ENCODE results near the gene RRN3. TPM values are rescaled to one million over a fixed set of nuclear protein-coding genes. Genes with fewer than 3 reads are reported as not detected.
"Not testable (repeated sequence)": the region's sequence is repeated elsewhere in the genome, so short reads cannot be mapped to it uniquely, and the experiment has no call there.

Gene RRN3
- polyA plus RNA-seq, 10 donors, result 22.1 to 36.3 (median 30.7) TPM

DNA sequence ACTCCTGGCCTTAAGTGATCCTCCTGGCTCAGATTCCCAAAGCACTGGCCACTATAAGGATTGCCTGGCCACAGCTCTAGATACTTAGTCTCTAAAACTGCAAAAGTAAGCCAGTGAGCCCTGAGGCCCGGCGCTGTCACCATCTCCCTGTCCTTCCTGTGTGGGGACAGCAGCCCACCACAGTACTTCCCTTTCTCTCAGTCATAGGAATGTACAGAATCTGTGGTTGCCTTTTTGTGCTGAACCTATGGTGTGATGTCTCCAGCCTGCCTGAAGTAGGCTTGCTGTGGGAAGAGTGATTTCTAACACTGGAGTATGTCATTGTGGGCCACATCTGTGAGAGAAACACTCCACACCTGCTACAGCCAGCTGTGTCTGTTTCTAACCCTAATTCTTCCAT is 62.9 kb downstream of the RRN3 start:
- no peak for DNase-seq

DNA sequence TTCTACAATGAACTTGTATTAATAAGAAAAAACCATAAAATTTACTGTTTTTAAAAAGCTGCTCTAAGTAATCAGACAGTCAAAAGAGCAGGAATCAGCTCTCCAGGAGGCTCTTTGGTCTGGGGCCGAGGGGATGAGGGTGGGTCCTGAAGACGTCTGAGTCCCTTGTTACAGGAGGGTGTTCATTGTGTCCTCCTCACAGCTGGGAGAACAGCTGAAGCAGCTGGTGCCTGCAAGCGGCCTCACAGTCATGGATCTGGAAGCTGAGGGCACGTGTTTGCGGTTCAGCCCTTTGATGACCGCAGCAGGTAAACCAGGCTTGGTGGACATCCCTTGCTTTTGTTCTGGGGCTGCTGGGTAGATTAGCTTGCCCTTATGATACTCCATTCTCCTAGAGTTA is 64.3 kb downstream of the RRN3 start:
- not testable (repeated sequence) for DNase-seq

DNA sequence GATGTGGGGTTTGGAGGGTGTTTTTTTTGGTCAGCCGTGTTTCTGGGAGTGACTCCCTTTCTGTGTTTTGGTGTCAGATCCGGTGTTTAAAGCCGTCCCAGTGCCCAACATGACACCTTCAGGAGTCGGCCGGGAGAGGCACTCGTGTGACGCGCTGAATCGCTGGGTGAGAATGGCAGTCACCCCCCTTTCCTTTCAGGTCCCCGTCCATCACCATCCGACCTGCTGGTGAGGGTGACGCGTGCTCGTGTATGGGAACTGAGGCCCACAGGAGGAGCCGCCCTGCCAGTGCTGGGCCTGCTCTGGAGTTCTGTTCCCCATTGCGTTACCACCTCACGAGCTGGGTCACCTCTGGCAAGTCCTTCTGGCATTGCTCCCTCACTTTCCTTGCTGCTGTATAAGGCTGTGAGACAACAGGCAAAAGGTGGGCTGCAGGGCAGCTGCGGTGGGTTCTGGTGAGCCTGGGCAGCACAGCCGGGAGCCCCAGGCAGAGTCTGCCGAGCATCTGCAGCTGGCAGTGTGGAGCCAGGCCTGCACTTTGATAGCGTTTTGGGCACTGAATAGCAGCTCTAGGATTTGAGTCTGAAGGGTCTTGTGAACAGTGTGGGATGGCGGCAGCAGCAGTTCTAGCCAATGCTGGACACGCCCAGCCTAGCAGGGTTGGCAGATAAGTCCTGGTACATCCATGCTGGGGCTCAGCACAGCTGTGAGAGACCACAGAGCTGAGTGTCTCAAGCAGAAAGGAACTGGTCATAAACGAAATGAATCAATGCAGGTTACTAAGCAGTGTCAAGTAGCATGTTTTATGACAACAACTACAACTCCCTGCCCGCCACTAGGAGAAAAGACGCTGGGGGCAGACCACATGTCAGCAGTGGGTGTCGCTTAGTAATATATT is 65.0 kb downstream of the RRN3 start:
- DNase-seq, result not testable (repeated sequence)

DNA sequence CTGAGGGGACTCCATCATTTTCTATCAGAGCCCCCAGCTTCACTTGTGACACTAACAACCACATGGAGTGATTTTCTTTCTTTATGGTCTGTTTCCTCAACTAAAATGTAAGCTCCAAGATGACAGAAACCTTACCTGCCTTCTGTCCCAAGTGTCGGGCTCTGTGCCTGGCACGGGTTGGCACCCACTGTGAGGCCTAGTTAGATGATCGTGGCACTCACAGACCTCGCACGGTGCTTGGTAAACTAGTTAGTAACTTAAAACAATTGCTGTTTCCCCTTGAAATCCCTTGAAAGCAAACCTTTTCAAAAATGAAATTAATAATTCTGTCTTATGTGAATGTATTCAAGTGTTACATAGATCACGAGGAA is 65.7 kb downstream of the RRN3 start:
- DNase-seq, result not testable (repeated sequence)

DNA sequence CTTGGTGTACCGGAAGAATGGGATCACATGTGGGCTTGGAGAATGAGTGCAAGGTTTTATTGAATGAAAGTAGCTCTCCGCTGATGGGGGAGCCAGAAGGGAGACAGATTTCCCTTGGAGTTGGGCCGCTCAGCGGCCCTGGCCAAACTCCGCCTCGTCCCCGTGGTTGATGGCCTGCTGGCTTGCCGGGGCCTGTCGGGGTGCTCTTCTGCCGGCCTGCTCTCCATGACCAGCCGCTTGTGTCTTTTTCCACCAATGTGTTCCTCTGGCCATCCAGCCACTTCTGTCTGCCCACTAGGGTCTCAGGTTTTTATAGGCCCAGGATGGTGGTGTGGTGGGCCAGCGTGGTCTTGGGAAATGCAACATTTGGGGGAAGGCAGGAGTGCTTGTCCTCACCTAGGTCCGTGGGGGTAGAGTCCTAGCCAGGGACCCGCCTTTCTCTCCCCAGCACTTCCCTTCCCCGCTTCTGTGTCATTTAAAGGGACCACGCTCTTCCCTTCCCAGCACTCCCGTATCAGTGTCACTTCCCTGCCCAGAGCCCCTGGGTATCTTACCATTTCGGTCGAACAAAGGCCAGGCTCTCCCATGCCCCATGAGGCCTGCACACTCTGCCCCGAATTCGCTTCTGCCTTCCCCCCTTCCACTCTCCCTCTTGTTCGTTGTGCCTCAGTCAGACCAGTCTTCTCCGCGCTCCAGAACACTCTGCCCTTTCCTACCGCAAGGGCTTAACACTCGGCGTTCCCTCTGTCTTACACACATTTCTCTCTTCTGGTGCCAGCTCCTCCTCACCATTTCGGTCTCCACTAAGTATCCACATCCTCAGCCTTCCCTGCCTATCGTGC is 66.3 kb downstream of the RRN3 start:
- DNase-seq, result not testable (repeated sequence)

DNA sequence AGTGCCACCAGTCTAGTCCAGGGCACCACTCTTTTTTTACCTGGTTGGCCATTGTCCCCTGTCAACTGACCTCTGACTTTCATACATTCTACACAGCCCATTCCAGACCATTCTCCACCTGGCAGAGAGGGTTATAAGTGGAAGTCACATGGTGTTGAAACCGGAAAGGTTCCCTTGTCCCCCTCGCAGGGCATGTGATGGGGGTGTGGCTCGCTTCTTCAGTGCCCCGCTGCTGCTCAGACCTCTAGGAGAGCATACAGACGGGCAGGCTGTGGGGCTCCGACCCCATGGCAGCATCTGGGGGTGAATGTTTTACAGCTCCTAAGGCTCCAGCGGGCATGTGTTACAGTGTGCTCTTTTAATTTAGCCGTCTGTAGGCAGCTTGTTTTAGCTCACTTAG is 67.0 kb downstream of the RRN3 start:
- not testable (repeated sequence) for DNase-seq

DNA sequence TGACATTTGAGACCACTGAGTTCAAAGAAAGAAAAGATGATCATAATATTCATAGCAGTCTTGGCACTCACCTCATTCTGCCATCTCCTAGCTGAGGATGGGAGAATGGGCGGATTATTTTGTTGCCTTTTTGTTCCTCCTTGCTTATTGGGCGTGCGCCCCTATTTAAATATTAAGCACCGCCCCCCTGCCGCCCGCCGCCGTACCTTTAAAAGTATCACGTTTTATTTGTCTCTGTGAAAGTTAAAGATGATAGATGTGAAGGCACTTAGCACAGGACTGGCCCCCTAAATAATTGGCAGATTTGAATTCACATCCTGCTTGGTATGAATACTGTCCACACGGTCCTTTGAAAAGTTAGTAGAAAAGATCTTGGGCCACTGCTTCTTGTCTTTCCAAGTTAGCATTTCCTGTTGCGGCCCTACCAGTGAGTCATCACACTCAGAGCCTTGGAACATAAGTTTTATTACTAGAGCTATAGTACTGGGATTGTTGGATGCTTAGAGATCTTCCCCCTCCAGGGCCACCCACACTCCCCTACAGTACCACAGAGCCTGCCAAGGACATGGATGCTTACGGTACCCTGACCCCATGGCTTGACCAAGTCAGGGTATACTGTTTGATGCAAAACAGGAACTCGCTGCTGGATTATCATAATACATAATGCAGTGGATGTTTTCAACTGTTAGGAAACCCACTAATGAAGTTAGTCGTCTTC is 68.7 kb downstream of the RRN3 start:
- not testable (repeated sequence) for DNase-seq

DNA sequence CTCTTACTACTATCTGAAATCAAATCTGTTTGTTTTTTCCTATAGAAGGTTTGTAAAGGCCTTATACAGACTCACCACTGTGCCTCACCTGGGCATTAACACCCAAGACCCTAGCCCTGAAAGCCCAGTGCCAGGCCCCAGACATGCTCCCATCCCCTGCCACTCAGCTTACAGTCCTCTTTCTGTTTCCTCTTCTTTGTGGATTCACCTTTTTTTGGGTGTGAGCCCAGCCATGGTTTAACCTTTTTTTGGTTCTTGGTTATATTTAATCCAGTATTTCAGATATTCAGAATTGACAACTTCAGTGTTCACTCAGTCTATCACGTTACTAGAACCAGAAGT is 69.2 kb downstream of the RRN3 start:
- DNase-seq, result not testable (repeated sequence)

DNA sequence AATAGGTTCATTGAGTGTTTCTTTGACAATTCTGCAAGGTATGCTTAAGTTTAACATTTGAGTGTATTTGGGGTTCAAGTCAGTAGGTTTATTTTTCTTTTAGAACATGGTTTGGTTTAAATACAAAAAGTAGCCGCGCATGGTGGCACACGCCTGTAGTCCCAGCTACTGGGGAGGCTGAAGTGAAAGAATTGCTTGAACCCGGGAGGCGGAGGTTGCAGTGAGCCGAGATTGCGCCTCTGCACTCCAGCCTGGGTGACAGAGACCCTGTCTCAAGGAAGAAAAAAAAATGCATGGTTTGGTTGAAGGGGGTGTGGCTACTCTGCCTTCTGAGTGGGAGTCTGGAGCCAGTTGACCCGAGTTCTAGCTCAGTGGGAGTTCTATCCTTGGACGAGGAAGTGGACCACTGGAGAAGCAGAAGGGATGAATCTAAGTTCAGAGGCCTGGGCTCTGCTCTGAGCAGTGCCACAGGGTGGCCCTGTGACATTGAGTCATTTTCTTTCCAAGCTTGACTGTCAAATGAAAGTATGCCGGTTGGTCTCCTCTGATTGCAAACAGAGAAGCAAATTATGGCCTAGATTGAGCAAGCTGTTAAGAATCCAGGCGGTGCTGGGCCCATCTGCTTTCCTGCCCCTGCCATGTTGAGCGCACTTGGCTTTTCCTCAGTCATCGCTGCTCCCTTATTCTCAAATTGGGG is 70.5 kb downstream of the RRN3 start:
- not testable (repeated sequence) for DNase-seq

DNA sequence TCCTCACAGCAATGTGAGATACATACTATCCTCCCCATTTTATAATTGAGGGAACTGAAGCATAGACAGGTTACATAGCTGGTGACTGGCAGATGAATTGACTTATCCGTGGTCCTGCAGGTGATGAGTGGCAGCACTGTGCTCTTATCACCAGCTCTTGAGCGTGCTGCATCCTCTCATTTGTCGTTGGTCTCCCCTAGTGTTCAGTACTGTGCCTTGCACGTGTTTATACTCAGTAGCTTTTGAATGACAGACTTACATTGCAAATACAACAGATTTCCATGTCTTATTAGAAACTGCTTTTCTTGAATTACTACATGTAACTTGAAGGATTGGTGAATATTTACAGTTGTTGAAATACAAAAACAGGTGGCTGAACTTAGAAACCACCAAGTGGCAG is 71.9 kb downstream of the RRN3 start:
- not testable (repeated sequence) for DNase-seq

DNA sequence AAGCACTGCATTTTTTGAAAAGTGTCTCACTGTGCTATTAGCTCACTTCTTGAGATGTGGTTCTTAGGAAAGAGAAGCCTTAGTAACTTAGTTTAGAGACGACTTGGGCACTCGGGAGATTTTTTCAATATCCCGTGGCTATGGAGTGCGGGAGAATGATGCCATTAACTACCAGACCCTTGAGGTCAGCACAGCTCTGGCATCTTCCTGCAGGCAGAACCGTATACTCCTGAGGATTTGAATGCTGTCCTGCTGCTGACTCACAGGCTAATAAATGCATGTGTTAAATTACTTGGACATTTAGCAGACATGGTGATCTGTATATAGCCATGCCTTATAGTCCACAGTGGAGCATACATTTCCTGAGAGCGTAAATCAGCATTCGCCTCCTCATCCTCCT is 72.6 kb downstream of the RRN3 start:
- not testable (repeated sequence) for DNase-seq

DNA sequence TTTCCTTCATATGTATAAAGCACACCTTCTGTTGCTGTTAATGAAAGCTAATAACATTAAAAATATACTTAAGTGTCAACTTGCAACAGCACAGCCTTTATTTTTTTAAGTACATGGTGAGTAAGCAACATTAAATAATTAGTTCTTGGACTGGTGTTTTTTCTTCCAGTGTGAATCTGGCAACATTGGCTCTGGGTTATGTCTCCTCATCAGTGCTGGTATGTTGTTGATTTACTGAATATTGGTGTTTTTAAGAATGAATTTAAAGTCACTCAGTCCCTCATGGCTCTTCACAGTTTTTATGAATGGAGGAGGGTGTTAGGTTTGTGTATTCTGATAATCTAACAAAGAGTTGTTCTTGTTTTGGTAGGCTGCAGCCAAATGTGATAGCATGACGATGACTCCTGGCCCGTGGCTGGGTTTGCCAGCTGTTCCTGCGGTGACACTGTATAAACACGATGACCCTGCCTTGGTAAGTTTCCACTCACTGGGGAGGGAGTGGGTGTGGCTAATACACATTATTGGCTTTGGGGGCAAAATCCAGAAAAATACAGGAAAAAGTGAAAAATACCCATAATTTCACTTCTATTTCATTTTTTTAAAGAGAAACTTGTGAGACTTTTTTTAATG is 77.0 kb downstream of the RRN3 start:
- peak in 1 of 3 donors; percentile 32 for DNase-seq

DNA sequence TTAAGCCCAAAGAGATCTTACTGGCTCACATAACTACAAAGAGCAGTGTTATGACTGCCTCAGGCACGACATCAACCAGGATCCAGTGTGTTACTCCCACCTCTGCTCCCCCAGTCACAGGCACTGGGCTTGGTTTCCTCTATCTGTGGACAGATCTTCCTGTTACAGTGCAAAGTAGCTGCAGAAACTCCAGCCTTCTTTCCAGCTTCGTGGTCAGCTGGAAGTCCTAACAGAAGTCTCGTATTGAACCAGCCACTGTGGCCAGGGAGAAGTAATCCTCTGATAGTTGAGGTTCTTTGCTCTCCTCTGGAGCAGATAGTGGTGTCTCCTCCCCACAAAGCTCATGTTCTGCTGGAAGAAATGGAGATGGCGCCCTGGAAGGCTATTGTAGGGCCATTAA is 77.7 kb downstream of the RRN3 start:
- not testable (repeated sequence) for DNase-seq

DNA sequence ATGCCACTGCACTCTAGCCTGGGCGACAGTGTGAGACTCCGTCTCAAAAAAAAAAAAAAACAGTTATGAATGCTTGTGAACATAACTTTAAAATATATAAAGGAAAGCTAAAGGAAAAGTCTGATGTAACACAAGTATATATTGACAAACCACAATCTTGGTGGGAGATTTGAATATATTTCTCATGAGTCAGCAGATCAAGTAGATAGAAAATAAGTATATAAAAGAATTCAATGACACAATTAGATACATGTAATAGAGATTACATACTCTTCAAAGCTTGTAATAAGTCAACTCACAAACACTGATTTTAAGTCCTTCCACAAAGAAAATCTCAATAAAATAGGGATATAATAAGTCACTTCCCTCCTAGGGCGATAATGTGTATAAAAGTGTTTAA is 78.4 kb downstream of the RRN3 start:
- DNase-seq, result not testable (repeated sequence)

DNA sequence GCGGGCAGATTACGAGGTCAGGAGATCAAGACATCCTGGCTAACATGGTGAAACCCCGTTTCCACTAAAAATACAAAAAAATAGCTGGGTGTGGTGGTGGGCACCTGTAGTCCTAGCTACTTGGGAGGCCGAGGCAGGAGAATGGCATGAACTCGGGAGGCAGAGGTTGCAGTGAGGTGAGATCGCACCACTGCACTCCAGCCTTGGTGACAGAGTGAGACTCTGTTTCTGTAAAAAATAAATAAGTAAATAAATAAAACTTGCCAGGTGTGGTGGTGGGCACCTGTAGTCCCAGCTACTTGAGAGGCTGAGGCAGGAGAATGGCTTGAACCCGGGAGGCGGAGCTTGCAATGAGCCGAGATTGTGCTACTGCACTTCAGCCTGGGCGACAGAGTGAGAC is 81.1 kb downstream of the RRN3 start:
- not testable (repeated sequence) for DNase-seq

Other genes with a start within 250 kb of the RRN3 start
- 100 to 1,000 TPM in 5 of 10 donors, 10 to 100 TPM in 5; 54.1 to 200 (median 96.0) TPM for gene NPIPA1, start 156.8 kb downstream of the RRN3 start, polyA plus RNA-seq (ENCODE audit: insufficient read length in 10 of 10)
- 10 to 100 TPM; 29.5 to 54.1 (median 47.0) TPM for gene PDXDC1, start 119.2 kb downstream of the RRN3 start, polyA plus RNA-seq (ENCODE audit: insufficient read length in 10 of 10)
- 10 to 100 TPM; 39.6 to 57.8 (median 50.9) TPM for gene NTAN1, start 38.2 kb downstream of the RRN3 start, polyA plus RNA-seq (ENCODE audit: insufficient read length in 10 of 10)

All from muscle of back (tissue), 11 donors.